Measurements from ENCODE around the gene HELT. TPM values are rescaled to one million over a fixed set of nuclear protein-coding genes. Genes with fewer than 3 reads are reported as not detected.
"Not testable (repeated sequence)": the region's sequence is repeated elsewhere in the genome, so short reads cannot be mapped to it uniquely, and the experiment has no call there.

HELT gene
- total RNA-seq, 1 experiment from 2014 or later: not detected

DNA sequence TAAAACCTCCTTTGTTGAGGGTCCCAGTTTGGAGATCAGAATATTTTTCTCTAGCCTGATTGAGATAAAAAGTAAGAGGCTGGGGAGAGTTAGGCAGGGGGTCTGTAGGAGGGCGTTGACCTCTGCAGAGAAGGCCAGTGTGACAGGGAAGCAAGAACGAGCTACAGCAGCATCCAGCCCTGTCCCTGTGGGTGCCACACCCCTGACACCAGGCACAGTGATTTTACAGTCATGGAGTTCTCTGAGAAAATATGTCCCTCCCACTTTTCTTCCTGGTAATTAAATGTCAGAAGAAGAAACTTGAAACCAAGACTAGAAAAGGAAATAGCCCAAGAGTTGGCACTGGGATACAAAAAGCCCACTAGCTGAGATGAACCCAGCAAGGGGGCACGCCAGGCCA is 25.0 kb upstream of the HELT start:
- Histone ChIP-seq H3F3A (ENCODE audit: low read length, unreplicated experiment) (no peaks in the 10 kb centered on the region), H3K4me1 (ENCODE audit: insufficient read depth, low read length) (no peaks in the 10 kb centered on the region), H2AFZ (ENCODE audit: low read length) (no peak overlapping the region), H3K9ac (ENCODE audit: low read length) (no peak overlapping the region), H3K27ac (ENCODE audit: low read length) (no peak overlapping the region), H3K36me3 (ENCODE audit: low read depth, low read length) (no peaks in the 10 kb centered on the region), H3K9me2 (replicated peaks; ENCODE audit: low read length) (no peaks in the 10 kb centered on the region), H3K9me3 (ENCODE audit: low read length) (no peaks in the 10 kb centered on the region), H3K79me2 (ENCODE audit: low read length) (no peaks in the 10 kb centered on the region), H3K4me2 (ENCODE audit: low read length) (no peak overlapping the region), H3K27me3 (ENCODE audit: low read length) (peaks cover 37% of the 10 kb centered on the region), H4K20me1 (ENCODE audit: low read length) (no peaks in the 10 kb centered on the region), H3K4me3 (ENCODE audit: low read length) (no peak overlapping the region)
- ATAC-seq (no peak), DNase-seq (no peak)
- ChIA-PET POLR2A (ENCODE audit: unreplicated experiment) (no interaction called here), CTCF (no interaction called here)
- no peak for TF ChIP-seq EZH2 (IDR thresholded peaks at IDR 0.05; ENCODE audit: low read length, unreplicated experiment)
- no peak for TF ChIP-seq EZH2phosphoT487 (IDR thresholded peaks at IDR 0.05; ENCODE audit: borderline replicate concordance, low read length)
- TF ChIP-seq, protein P1, sequence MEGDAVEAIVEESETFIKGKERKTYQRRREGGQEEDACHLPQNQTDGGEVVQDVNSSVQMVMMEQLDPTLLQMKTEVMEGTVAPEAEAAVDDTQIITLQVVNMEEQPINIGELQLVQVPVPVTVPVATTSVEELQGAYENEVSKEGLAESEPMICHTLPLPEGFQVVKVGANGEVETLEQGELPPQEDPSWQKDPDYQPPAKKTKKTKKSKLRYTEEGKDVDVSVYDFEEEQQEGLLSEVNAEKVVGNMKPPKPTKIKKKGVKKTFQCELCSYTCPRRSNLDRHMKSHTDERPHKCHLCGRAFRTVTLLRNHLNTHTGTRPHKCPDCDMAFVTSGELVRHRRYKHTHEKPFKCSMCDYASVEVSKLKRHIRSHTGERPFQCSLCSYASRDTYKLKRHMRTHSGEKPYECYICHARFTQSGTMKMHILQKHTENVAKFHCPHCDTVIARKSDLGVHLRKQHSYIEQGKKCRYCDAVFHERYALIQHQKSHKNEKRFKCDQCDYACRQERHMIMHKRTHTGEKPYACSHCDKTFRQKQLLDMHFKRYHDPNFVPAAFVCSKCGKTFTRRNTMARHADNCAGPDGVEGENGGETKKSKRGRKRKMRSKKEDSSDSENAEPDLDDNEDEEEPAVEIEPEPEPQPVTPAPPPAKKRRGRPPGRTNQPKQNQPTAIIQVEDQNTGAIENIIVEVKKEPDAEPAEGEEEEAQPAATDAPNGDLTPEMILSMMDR (conservative IDR thresholded peaks at IDR 0.05; ENCODE audit: low read depth, low read length): no peak
- intact Hi-C loops (cut with micrococcal nuclease): no loop called here
- BruUV-seq (replicated peaks): no TSS peak

GRCh38 chr4:184994010-184994622 is 24.2 kb upstream of the HELT start:
- intact Hi-C loops (cut with micrococcal nuclease): no loop called here
- Histone ChIP-seq H3K9me3 (ENCODE audit: low read length) (no peaks in the 10 kb centered on the region), H2AFZ (ENCODE audit: low read length) (no peak overlapping the region), H3F3A (ENCODE audit: low read length, unreplicated experiment) (no peaks in the 10 kb centered on the region), H3K27ac (ENCODE audit: low read length) (no peak overlapping the region), H3K36me3 (ENCODE audit: low read depth, low read length) (no peaks in the 10 kb centered on the region), H3K4me3 (ENCODE audit: low read length) (no peak overlapping the region), H3K27me3 (ENCODE audit: low read length) (peaks cover 35% of the 10 kb centered on the region), H3K4me1 (ENCODE audit: insufficient read depth, low read length) (no peaks in the 10 kb centered on the region), H3K79me2 (ENCODE audit: low read length) (no peaks in the 10 kb centered on the region), H3K9me2 (replicated peaks; ENCODE audit: low read length) (no peaks in the 10 kb centered on the region), H4K20me1 (ENCODE audit: low read length) (no peaks in the 10 kb centered on the region), H3K9ac (ENCODE audit: low read length) (no peak overlapping the region), H3K4me2 (ENCODE audit: low read length) (no peak overlapping the region)
- no peak for ATAC-seq
- BruUV-seq (replicated peaks): no TSS peak
- ChIA-PET CTCF (no interaction called here), POLR2A (ENCODE audit: unreplicated experiment) (no interaction called here)
- TF ChIP-seq EZH2phosphoT487 (IDR thresholded peaks at IDR 0.05; ENCODE audit: borderline replicate concordance, low read length) (no peak), EZH2 (IDR thresholded peaks at IDR 0.05; ENCODE audit: low read length, unreplicated experiment) (no peak)
- TF ChIP-seq, protein P1 (conservative IDR thresholded peaks at IDR 0.05; ENCODE audit: low read depth, low read length): no peak
- DNase-seq: no peak

DNA sequence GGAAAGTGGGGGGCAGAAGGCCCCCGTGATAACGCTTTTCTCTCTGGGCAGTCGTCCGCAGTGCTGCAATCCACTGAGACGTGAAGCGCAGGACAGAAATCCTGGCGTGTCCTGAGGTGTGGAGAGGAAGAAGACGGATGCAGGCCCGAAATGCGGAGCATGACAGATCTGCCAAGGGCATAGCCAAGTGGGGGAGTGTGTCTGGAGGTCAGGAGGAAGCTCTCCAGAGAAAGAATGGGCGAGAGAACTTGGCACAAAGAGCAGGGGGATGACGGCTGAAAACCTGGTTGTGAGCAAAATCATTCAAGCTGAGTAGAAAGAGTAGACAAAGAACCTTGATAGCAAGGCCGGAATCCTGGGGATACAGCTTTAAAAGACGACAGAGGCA is 23.7 kb upstream of the HELT start:
- H3K9me3 ChIP-seq (ENCODE audit: low read length): no peaks in the 10 kb centered on the region
- H3K79me2 ChIP-seq (ENCODE audit: low read length): no peaks in the 10 kb centered on the region
- no peaks in the 10 kb centered on the region for H3K4me1 ChIP-seq (ENCODE audit: insufficient read depth, low read length)
- H3K27ac ChIP-seq (ENCODE audit: low read length): no peak overlapping the region
- H3K9ac ChIP-seq (ENCODE audit: low read length): no peak overlapping the region
- no peak overlapping the region for H3K4me3 ChIP-seq (ENCODE audit: low read length)
- H3K36me3 ChIP-seq (ENCODE audit: low read depth, low read length): no peaks in the 10 kb centered on the region
- intact Hi-C loops (cut with micrococcal nuclease): no loop called here
- DNase-seq (no peak), ATAC-seq (no peak)
- no TSS peak for BruUV-seq (replicated peaks)
- no peaks in the 10 kb centered on the region for H3K9me2 ChIP-seq (replicated peaks; ENCODE audit: low read length)
- TF ChIP-seq EZH2phosphoT487 (IDR thresholded peaks at IDR 0.05; ENCODE audit: borderline replicate concordance, low read length): no peak
- no peak for TF ChIP-seq EZH2 (IDR thresholded peaks at IDR 0.05; ENCODE audit: low read length, unreplicated experiment)
- TF ChIP-seq, protein P1 (conservative IDR thresholded peaks at IDR 0.05; ENCODE audit: low read depth, low read length): no peak
- no peak overlapping the region for H2AFZ ChIP-seq (ENCODE audit: low read length)
- ChIA-PET POLR2A (ENCODE audit: unreplicated experiment) (no interaction called here), CTCF (no interaction called here)
- peaks cover 35% of the 10 kb centered on the region for H3K27me3 ChIP-seq (ENCODE audit: low read length)
- no peak overlapping the region for H3K4me2 ChIP-seq (ENCODE audit: low read length)
- H3F3A ChIP-seq (ENCODE audit: low read length, unreplicated experiment): no peaks in the 10 kb centered on the region
- no peaks in the 10 kb centered on the region for H4K20me1 ChIP-seq (ENCODE audit: low read length)

DNA sequence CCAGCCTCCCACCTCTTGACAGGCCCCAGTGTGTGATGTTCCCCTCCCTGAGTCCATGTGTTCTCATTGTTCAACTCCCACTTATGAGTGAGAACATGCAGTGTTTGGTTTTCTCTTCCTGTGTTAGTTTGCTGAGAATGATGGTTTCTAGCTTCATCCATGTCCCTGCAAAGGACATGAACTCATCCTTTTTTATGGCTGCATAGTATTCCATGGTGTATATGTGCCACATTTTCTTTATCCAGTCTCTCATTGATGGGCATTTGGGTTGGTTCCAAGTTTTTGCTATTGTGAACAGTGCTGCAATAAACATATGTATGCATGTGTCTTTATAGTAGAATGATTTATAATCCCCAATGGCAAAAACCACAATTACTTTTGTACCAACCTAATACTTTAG is 20.6 kb upstream of the HELT start:
- H3K9ac ChIP-seq (ENCODE audit: low read length); ATAC-seq; H4K20me1 ChIP-seq (ENCODE audit: low read length); H3K4me1 ChIP-seq (ENCODE audit: insufficient read depth, low read length); DNase-seq; intact Hi-C loops (cut with micrococcal nuclease); H3K27ac ChIP-seq (ENCODE audit: low read length); H3K9me2 ChIP-seq (replicated peaks; ENCODE audit: low read length); CTCF ChIA-PET; H3K9me3 ChIP-seq (ENCODE audit: low read length); BruUV-seq (replicated peaks); H3K4me2 ChIP-seq (ENCODE audit: low read length); H2AFZ ChIP-seq (ENCODE audit: low read length); H3K4me3 ChIP-seq (ENCODE audit: low read length); POLR2A ChIA-PET (ENCODE audit: unreplicated experiment); H3F3A ChIP-seq (ENCODE audit: low read length, unreplicated experiment); H3K79me2 ChIP-seq (ENCODE audit: low read length); H3K36me3 ChIP-seq (ENCODE audit: low read depth, low read length): not testable (repeated sequence)
- H3K27me3 ChIP-seq (ENCODE audit: low read length): peaks cover 18% of the 10 kb centered on the region
